HEK293 (cell line): ENCODE results near the gene CACNG6.

ENCODE experiments used
- GFI1B ChIP-seq: fragments of 450-650 bp; formaldehyde crosslinking; IDR thresholded peaks from 2 replicates; pipeline ENCODE4 v1.5.1; 2016; ENCODE audit warnings: missing biosample characterization, missing genetic modification characterization
- MEIS1 ChIP-seq: sonication (generic); formaldehyde crosslinking; IDR thresholded peaks from 2 replicates; pipeline ENCODE4 v1.8.1; 2022; ENCODE audit warnings: missing genetic modification reagents, mild to moderate bottlenecking, borderline replicate concordance
- OVOL3 ChIP-seq: fragments of 450-650 bp; formaldehyde crosslinking; IDR thresholded peaks from 2 replicates; pipeline ENCODE4 v1.5.1; 2016; ENCODE audit warnings: missing biosample characterization, missing genetic modification characterization
- SALL2 ChIP-seq: fragments of 450-650 bp; formaldehyde crosslinking; IDR thresholded peaks from 2 replicates; pipeline ENCODE4 v1.5.0; 2017; ENCODE audit warnings: missing biosample characterization, mild to moderate bottlenecking, missing genetic modification characterization, borderline replicate concordance
- SCRT1 ChIP-seq: fragments of 450-650 bp; formaldehyde crosslinking; IDR thresholded peaks from 2 replicates; pipeline ENCODE4 v1.5.1; 2016; ENCODE audit warnings: missing biosample characterization, missing genetic modification characterization, borderline replicate concordance
- SCRT2 ChIP-seq: fragments of 450-650 bp; formaldehyde crosslinking; IDR thresholded peaks from 2 replicates; pipeline ENCODE4 v1.5.1; 2016; ENCODE audit warnings: missing biosample characterization, missing genetic modification characterization
- SETDB1 ChIP-seq: IDR thresholded peaks from one replicate; pipeline ENCODE4 v1.6.1; 2017; ENCODE audit warnings: mild to moderate bottlenecking, low read length, moderate library complexity, mixed read lengths; ENCODE audit not compliant: insufficient read length
- SP2 ChIP-seq: fragments of 450-650 bp; formaldehyde crosslinking; IDR thresholded peaks from 2 replicates; pipeline ENCODE4 v1.5.1; 2016; ENCODE audit warnings: missing biosample characterization, missing genetic modification characterization
- SP7 ChIP-seq: fragments of 450-650 bp; formaldehyde crosslinking; IDR thresholded peaks from 2 replicates; pipeline ENCODE4 v1.5.1; 2016; ENCODE audit warnings: missing biosample characterization, missing genetic modification characterization
- ZFHX2 ChIP-seq: fragments of 450-650 bp; formaldehyde crosslinking; conservative IDR thresholded peaks from 2 replicates; pipeline ENCODE4 v1.5.1; 2016; ENCODE audit warnings: missing biosample characterization, missing genetic modification characterization
- ZFP69B ChIP-seq: fragments of 450-650 bp; formaldehyde crosslinking; IDR thresholded peaks from 2 replicates; pipeline ENCODE4 v1.5.1; 2016; ENCODE audit warnings: missing biosample characterization, missing genetic modification characterization
- ZNF155 ChIP-seq: fragments of 450-650 bp; formaldehyde crosslinking; IDR thresholded peaks from 2 replicates; pipeline ENCODE4 v1.5.1; 2016; ENCODE audit warnings: missing biosample characterization, missing genetic modification characterization
- ZNF169 ChIP-seq: fragments of 450-650 bp; formaldehyde crosslinking; IDR thresholded peaks from 2 replicates; pipeline ENCODE4 v1.5.1; 2016; ENCODE audit warnings: missing biosample characterization, missing genetic modification characterization
- ZNF175 ChIP-seq: fragments of 450-650 bp; formaldehyde crosslinking; IDR thresholded peaks from 2 replicates; pipeline ENCODE4 v1.5.1; 2016; ENCODE audit warnings: missing biosample characterization, missing genetic modification characterization
- ZNF211 ChIP-seq: fragments of 450-650 bp; formaldehyde crosslinking; IDR thresholded peaks from 2 replicates; pipeline ENCODE4 v1.5.1; 2016; ENCODE audit warnings: low read depth, missing biosample characterization, missing genetic modification characterization
- ZNF223 ChIP-seq: fragments of 450-650 bp; formaldehyde crosslinking; IDR thresholded peaks from 2 replicates; pipeline ENCODE4 v1.5.1; 2016; ENCODE audit warnings: missing biosample characterization, missing genetic modification characterization
- ZNF354C ChIP-seq: fragments of 450-650 bp; formaldehyde crosslinking; IDR thresholded peaks from 2 replicates; pipeline ENCODE4 v1.5.1; 2016; ENCODE audit warnings: missing biosample characterization, missing genetic modification characterization, low read depth, borderline replicate concordance
- ZNF426 ChIP-seq: fragments of 450-650 bp; formaldehyde crosslinking; IDR thresholded peaks from 2 replicates; pipeline ENCODE4 v1.5.1; 2017; ENCODE audit warnings: missing biosample characterization, missing genetic modification characterization, mild to moderate bottlenecking, inconsistent platforms, moderate library complexity
- ZNF514 ChIP-seq: fragments of 450-650 bp; formaldehyde crosslinking; IDR thresholded peaks from 2 replicates; pipeline ENCODE4 v1.5.1; 2016; ENCODE audit warnings: missing biosample characterization, missing genetic modification characterization
- ZNF561 ChIP-seq: fragments of 450-650 bp; IDR thresholded peaks from 2 replicates; pipeline ENCODE4 v1.5.1; 2018; ENCODE audit warnings: missing biosample characterization, missing genetic modification characterization, borderline replicate concordance
- ZNF660 ChIP-seq: fragments of 450-650 bp; IDR thresholded peaks from 2 replicates; pipeline ENCODE4 v1.5.1; 2018; ENCODE audit warnings: missing biosample characterization, mild to moderate bottlenecking, missing genetic modification characterization
- ZNF747 ChIP-seq: fragments of 450-650 bp; formaldehyde crosslinking; IDR thresholded peaks from 2 replicates; pipeline ENCODE4 v1.5.1; 2016; ENCODE audit warnings: missing biosample characterization, missing genetic modification characterization
- ZNF768 ChIP-seq: fragments of 450-650 bp; formaldehyde crosslinking; IDR thresholded peaks from 2 replicates; pipeline ENCODE4 v1.5.1; 2018; ENCODE audit warnings: missing biosample characterization, mild to moderate bottlenecking, missing genetic modification characterization
- ZNF776 ChIP-seq: fragments of 450-650 bp; formaldehyde crosslinking; IDR thresholded peaks from 2 replicates; pipeline ENCODE4 v1.5.0; 2017; ENCODE audit warnings: missing biosample characterization, missing genetic modification characterization, borderline replicate concordance
- ZNF785 ChIP-seq: fragments of 450-650 bp; formaldehyde crosslinking; IDR thresholded peaks from 2 replicates; pipeline ENCODE4 v1.5.1; 2016; ENCODE audit warnings: missing biosample characterization, missing genetic modification characterization
- ZNF791 ChIP-seq: fragments of 450-650 bp; formaldehyde crosslinking; IDR thresholded peaks from 2 replicates; pipeline ENCODE4 v1.5.1; 2016; ENCODE audit warnings: missing biosample characterization, missing genetic modification characterization
- ZSCAN16 ChIP-seq: fragments of 450-650 bp; formaldehyde crosslinking; IDR thresholded peaks from 2 replicates; pipeline ENCODE4 v1.5.1; 2016; ENCODE audit warnings: missing biosample characterization, missing genetic modification characterization
- ZSCAN23 ChIP-seq: fragments of 450-650 bp; formaldehyde crosslinking; IDR thresholded peaks from 2 replicates; pipeline ENCODE4 v1.5.1; 2016; ENCODE audit warnings: missing biosample characterization, missing genetic modification characterization
- ZSCAN30 ChIP-seq: fragments of 450-650 bp; IDR thresholded peaks from 2 replicates; pipeline ENCODE4 v1.5.1; 2018; ENCODE audit warnings: missing biosample characterization, mild to moderate bottlenecking, missing genetic modification characterization, moderate library complexity
- TF ChIP-seq, protein P1 (sequence below): fragments of 450-650 bp; formaldehyde crosslinking; IDR thresholded peaks from 2 replicates; pipeline ENCODE4 v1.5.1; 2016; ENCODE audit warnings: missing biosample characterization, missing genetic modification characterization
- TF ChIP-seq, protein P2 (sequence below): fragments of 450-650 bp; formaldehyde crosslinking; IDR thresholded peaks from 2 replicates; pipeline ENCODE4 v1.5.1; 2016; ENCODE audit warnings: missing biosample characterization, missing genetic modification characterization
- TF ChIP-seq, protein P3 (sequence below): IDR thresholded peaks from 2 replicates; pipeline ENCODE4 v1.6.1; 2011; ENCODE audit warnings: mild to moderate bottlenecking, low read depth, low read length, borderline replicate concordance
- TF ChIP-seq, protein P4 (sequence below): fragments of 450-650 bp; formaldehyde crosslinking; IDR thresholded peaks from 2 replicates; pipeline ENCODE4 v1.5.1; 2016; ENCODE audit warnings: missing biosample characterization, missing genetic modification characterization
- TF ChIP-seq, protein P5 (sequence below): fragments of 450-650 bp; formaldehyde crosslinking; IDR thresholded peaks from 2 replicates; pipeline ENCODE4 v1.5.1; 2017; ENCODE audit warnings: missing biosample characterization, missing genetic modification characterization

The CACNG6 gene

DNA sequence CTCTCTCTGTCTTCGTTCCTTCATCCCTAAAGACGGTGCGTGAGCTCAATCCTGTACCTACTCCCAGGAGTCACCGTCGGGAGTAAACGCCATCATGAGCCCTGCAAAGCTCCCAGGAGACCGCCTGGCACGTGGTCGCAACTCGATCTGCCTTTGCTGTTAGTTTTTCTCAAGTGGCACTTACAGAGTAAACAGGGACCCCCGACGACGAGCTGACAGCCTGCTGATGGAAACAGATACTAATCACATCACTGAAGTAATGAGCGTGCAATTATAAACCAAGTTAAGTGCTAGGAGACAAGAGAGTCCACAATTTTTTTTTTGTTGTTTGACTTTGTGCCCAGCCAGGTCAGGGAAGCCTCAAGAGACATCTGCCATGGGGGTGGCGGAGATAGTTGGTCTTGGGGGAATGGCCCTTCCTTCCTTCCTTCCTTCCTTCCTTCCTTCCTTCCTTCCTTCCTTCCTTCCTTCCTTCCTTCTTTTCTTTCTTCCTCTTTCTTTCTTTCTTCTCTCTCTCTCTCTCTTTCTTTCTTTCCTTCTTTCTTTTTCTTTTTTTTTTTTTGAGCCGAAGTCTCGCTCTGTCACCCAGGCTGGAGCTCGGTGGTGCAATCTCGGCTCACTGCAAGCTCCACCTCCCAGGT lies 23.6 kb downstream of the CACNG6 start (continued):
- no peak for TF ChIP-seq ZFP69B (tag by site-specific recombination)
- TF ChIP-seq ZSCAN16 (tag by site-specific recombination), result no peak
- no peak for TF ChIP-seq ZNF155 (tag by site-specific recombination)
- TF ChIP-seq ZNF791 (tag by site-specific recombination), result no peak
- no peak for TF ChIP-seq ZNF169
- TF ChIP-seq ZNF660 (tag by site-specific recombination), result no peak
- TF ChIP-seq, protein P1, sequence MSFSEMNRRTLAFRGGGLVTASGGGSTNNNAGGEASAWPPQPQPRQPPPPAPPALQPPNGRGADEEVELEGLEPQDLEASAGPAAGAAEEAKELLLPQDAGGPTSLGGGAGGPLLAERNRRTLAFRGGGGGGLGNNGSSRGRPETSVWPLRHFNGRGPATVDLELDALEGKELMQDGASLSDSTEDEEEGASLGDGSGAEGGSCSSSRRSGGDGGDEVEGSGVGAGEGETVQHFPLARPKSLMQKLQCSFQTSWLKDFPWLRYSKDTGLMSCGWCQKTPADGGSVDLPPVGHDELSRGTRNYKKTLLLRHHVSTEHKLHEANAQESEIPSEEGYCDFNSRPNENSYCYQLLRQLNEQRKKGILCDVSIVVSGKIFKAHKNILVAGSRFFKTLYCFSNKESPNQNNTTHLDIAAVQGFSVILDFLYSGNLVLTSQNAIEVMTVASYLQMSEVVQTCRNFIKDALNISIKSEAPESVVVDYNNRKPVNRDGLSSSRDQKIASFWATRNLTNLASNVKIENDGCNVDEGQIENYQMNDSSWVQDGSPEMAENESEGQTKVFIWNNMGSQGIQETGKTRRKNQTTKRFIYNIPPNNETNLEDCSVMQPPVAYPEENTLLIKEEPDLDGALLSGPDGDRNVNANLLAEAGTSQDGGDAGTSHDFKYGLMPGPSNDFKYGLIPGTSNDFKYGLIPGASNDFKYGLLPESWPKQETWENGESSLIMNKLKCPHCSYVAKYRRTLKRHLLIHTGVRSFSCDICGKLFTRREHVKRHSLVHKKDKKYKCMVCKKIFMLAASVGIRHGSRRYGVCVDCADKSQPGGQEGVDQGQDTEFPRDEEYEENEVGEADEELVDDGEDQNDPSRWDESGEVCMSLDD, result no peak
- TF ChIP-seq, protein P2, sequence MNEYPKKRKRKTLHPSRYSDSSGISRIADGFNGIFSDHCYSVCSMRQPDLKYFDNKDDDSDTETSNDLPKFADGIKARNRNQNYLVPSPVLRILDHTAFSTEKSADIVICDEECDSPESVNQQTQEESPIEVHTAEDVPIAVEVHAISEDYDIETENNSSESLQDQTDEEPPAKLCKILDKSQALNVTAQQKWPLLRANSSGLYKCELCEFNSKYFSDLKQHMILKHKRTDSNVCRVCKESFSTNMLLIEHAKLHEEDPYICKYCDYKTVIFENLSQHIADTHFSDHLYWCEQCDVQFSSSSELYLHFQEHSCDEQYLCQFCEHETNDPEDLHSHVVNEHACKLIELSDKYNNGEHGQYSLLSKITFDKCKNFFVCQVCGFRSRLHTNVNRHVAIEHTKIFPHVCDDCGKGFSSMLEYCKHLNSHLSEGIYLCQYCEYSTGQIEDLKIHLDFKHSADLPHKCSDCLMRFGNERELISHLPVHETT (tag by site-specific recombination), result no peak
- TF ChIP-seq ZSCAN23, result 0 out of 2 replicates have a peak, but pooled peaks have one; percentile 62
- TF ChIP-seq GFI1B, result no peak
- peak; percentile 55; the same call in 1 of the 2 replicates for TF ChIP-seq OVOL3 (tag by site-specific recombination)
- no peak for TF ChIP-seq ZNF514 (tag by site-specific recombination)
- TF ChIP-seq SCRT1 (tag by site-specific recombination), result no peak
- no peak for TF ChIP-seq ZNF747 (tag by site-specific recombination)
- no peak for TF ChIP-seq ZNF211 (tag by site-specific recombination)
- TF ChIP-seq SALL2 (tag by site-specific recombination), result no peak
- TF ChIP-seq SETDB1, result no peak
- TF ChIP-seq ZNF426, result no peak
- TF ChIP-seq ZNF561, result peak; percentile 65; the same call in 1 of the 2 replicates
- TF ChIP-seq ZNF175, result no peak
- TF ChIP-seq, protein P3, sequence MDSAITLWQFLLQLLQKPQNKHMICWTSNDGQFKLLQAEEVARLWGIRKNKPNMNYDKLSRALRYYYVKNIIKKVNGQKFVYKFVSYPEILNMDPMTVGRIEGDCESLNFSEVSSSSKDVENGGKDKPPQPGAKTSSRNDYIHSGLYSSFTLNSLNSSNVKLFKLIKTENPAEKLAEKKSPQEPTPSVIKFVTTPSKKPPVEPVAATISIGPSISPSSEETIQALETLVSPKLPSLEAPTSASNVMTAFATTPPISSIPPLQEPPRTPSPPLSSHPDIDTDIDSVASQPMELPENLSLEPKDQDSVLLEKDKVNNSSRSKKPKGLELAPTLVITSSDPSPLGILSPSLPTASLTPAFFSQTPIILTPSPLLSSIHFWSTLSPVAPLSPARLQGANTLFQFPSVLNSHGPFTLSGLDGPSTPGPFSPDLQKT, result no peak
- TF ChIP-seq MEIS1 (CRISPR knock-in tag), result no peak
- no peak for TF ChIP-seq SP2 (tag by site-specific recombination)
- no peak for TF ChIP-seq SCRT2 (tag by site-specific recombination)
- TF ChIP-seq ZSCAN30 (tag by site-specific recombination), result no peak
- no peak for TF ChIP-seq ZFHX2 (tag by site-specific recombination)
- TF ChIP-seq ZNF776 (tag by site-specific recombination), result no peak
- peak; percentile 41; the same call in 1 of the 2 replicates for TF ChIP-seq SP7
- no peak for TF ChIP-seq ZNF768 (tag by site-specific recombination)
- TF ChIP-seq, protein P4, sequence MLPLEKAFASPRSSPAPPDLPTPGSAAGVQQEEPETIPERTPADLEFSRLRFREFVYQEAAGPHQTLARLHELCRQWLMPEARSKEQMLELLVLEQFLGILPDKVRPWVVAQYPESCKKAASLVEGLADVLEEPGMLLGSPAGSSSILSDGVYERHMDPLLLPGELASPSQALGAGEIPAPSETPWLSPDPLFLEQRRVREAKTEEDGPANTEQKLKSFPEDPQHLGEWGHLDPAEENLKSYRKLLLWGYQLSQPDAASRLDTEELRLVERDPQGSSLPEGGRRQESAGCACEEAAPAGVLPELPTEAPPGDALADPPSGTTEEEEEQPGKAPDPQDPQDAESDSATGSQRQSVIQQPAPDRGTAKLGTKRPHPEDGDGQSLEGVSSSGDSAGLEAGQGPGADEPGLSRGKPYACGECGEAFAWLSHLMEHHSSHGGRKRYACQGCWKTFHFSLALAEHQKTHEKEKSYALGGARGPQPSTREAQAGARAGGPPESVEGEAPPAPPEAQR (tag by site-specific recombination), result no peak
- TF ChIP-seq ZNF354C, result no peak
- TF ChIP-seq ZNF223 (tag by site-specific recombination), result no peak
- TF ChIP-seq ZNF785, result no peak
- TF ChIP-seq, protein P5, sequence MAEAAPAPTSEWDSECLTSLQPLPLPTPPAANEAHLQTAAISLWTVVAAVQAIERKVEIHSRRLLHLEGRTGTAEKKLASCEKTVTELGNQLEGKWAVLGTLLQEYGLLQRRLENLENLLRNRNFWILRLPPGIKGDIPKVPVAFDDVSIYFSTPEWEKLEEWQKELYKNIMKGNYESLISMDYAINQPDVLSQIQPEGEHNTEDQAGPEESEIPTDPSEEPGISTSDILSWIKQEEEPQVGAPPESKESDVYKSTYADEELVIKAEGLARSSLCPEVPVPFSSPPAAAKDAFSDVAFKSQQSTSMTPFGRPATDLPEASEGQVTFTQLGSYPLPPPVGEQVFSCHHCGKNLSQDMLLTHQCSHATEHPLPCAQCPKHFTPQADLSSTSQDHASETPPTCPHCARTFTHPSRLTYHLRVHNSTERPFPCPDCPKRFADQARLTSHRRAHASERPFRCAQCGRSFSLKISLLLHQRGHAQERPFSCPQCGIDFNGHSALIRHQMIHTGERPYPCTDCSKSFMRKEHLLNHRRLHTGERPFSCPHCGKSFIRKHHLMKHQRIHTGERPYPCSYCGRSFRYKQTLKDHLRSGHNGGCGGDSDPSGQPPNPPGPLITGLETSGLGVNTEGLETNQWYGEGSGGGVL (tag by site-specific recombination), result no peak
